SK-N-SH treated with all-trans-retinoic acid at 6 μM for 48 hours (cell line): ENCODE data around the gene RHBDD1.

Source experiments
- ATAC-seq: fragments of 200-7000 bp; cut with Tn5 transposase; 3 replicates; pipeline ENCODE4 v1.9.1; 2020; ENCODE audit warnings: mild to moderate bottlenecking, moderate library complexity
- ARNTL ChIP-seq: fragments of 450-650 bp; formaldehyde crosslinking; IDR thresholded peaks from 2 replicates; pipeline ENCODE4 v1.5.0; 2020; ENCODE audit warnings: low read depth, mild to moderate bottlenecking, moderate library complexity, borderline replicate concordance
- BACH2 ChIP-seq: fragments of 250-450 bp; sonication (Bioruptor Pico); IDR thresholded peaks from 2 replicates; pipeline ENCODE4 v1.9.0; 2021; ENCODE audit warnings: mild to moderate bottlenecking, borderline replicate concordance
- CSDC2 ChIP-seq: fragments of 250-450 bp; sonication (Bioruptor Pico); IDR thresholded peaks from 2 replicates; pipeline ENCODE4 v1.5.0; 2020; ENCODE audit warnings: mild to moderate bottlenecking, moderate library complexity
- ESRRG ChIP-seq: fragments of 250-450 bp; sonication (Bioruptor Pico); IDR thresholded peaks from 2 replicates; pipeline ENCODE4 v1.6.1; 2021; ENCODE audit warnings: mild to moderate bottlenecking
- ISL1 ChIP-seq: fragments of 250-450 bp; sonication (Bioruptor Pico); IDR thresholded peaks from 2 replicates; pipeline ENCODE4 v2.1.2; 2022; ENCODE audit warnings: mild to moderate bottlenecking, moderate library complexity
- PPARA ChIP-seq: fragments of 250-450 bp; sonication (Bioruptor Pico); IDR thresholded peaks from 2 replicates; pipeline ENCODE4 v1.5.0; 2020; ENCODE audit warnings: mild to moderate bottlenecking, borderline replicate concordance
- RARB ChIP-seq: fragments of 250-450 bp; sonication (Bioruptor Pico); IDR thresholded peaks from 2 replicates; pipeline ENCODE4 v1.8.0; 2021; ENCODE audit warnings: mild to moderate bottlenecking, moderate library complexity
- SNAI2 ChIP-seq: fragments of 250-450 bp; sonication (Bioruptor Pico); IDR thresholded peaks from 2 replicates; pipeline ENCODE4 v1.5.0; 2020; ENCODE audit warnings: mild to moderate bottlenecking, moderate library complexity
- TCF4 ChIP-seq: fragments of 250-450 bp; sonication (Bioruptor Pico); IDR thresholded peaks from 2 replicates; pipeline ENCODE4 v1.8.0; 2021; ENCODE audit warnings: mild to moderate bottlenecking, moderate library complexity, borderline replicate concordance
- TOX ChIP-seq: fragments of 250-450 bp; sonication (Bioruptor Pico); IDR thresholded peaks from 2 replicates; pipeline ENCODE4 v1.8.0; 2021; ENCODE audit warnings: mild to moderate bottlenecking, moderate library complexity, borderline replicate concordance
- ZC3H10 ChIP-seq: fragments of 250-450 bp; sonication (Bioruptor Pico); IDR thresholded peaks from 2 replicates; pipeline ENCODE4 v1.5.1; 2021; ENCODE audit warnings: mild to moderate bottlenecking, moderate library complexity
- ZFP3 ChIP-seq: fragments of 250-450 bp; sonication (Bioruptor Pico); IDR thresholded peaks from 2 replicates; pipeline ENCODE4 v1.5.0; 2020; ENCODE audit warnings: mild to moderate bottlenecking, moderate library complexity
- ZFP30 ChIP-seq: fragments of 450-650 bp; formaldehyde crosslinking; IDR thresholded peaks from 2 replicates; pipeline ENCODE4 v1.5.0; 2022; ENCODE audit warnings: mild to moderate bottlenecking, moderate library complexity
- ZNF565 ChIP-seq: fragments of 450-650 bp; formaldehyde crosslinking; conservative IDR thresholded peaks from 2 replicates; pipeline ENCODE4 v1.5.0; 2020; ENCODE audit warnings: low read depth, mild to moderate bottlenecking, moderate library complexity
- ZNF70 ChIP-seq: fragments of 450-650 bp; formaldehyde crosslinking; IDR thresholded peaks from 2 replicates; pipeline ENCODE4 v1.5.0; 2020; ENCODE audit warnings: mild to moderate bottlenecking, moderate library complexity
- ZNF8 ChIP-seq: fragments of 450-650 bp; formaldehyde crosslinking; IDR thresholded peaks from 2 replicates; pipeline ENCODE4 v1.5.0; 2020; ENCODE audit warnings: mild to moderate bottlenecking, moderate library complexity
- TF ChIP-seq, protein P1 (sequence below): fragments of 250-450 bp; sonication (Bioruptor Pico); IDR thresholded peaks from 2 replicates; pipeline ENCODE4 v1.8.0; 2020; ENCODE audit warnings: mild to moderate bottlenecking, moderate library complexity, borderline replicate concordance
- TF ChIP-seq, protein P2 (sequence below): fragments of 250-450 bp; sonication (Bioruptor Pico); IDR thresholded peaks from 2 replicates; pipeline ENCODE4 v1.5.0; 2020; ENCODE audit warnings: mild to moderate bottlenecking, moderate library complexity
- TF ChIP-seq, protein P3 (sequence below): fragments of 250-450 bp; sonication (Bioruptor Pico); IDR thresholded peaks from 2 replicates; pipeline ENCODE4 v1.5.1; 2021; ENCODE audit warnings: mild to moderate bottlenecking, moderate library complexity
- TF ChIP-seq, protein P4 (sequence below): fragments of 250-450 bp; sonication (Bioruptor Pico); IDR thresholded peaks from 2 replicates; pipeline ENCODE4 v1.5.1; 2020; ENCODE audit warnings: low read depth, mild to moderate bottlenecking, moderate library complexity
- TF ChIP-seq, protein P5 (sequence below): fragments of 250-450 bp; sonication (Bioruptor Pico); IDR thresholded peaks from 2 replicates; pipeline ENCODE4 v1.8.0; 2021; ENCODE audit warnings: low read depth, mild to moderate bottlenecking, moderate library complexity, borderline replicate concordance

Gene RHBDD1

DNA sequence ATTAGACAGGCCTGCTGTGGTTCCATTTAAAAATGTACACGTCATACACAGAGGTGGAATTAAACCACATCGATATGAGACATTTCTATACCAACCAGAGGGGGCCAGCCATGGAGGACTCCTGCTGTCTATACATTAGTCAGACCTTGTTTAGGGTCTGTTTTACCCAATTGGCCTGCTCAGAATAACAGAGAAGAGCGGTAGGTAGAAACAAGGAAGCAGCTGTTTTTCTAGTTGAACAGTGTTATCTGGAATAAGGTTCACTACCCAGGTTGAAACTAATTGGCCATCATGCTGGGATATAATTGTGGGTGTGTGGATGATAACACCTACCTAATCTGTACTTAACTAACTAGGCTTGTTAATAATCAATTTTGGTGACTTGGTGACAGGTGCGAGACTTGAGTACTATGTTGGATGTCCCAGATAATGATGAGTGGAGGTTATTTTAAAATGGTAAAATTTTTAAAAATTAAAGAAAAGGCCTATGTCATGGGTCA, 47.5 kb downstream of the RHBDD1 start:
- TF ChIP-seq ZNF565 = no peak
- no peak for TF ChIP-seq CSDC2 (CRISPR knock-in tag)
- TF ChIP-seq RARB = no peak
- TF ChIP-seq BACH2 (CRISPR knock-in tag) = no peak
- no peak for TF ChIP-seq ZFP3 (CRISPR knock-in tag)
- no peak for TF ChIP-seq ZC3H10
- TF ChIP-seq ESRRG (CRISPR knock-in tag) = no peak
- TF ChIP-seq TCF4 = no peak
- no peak for TF ChIP-seq ZFP30 (CRISPR knock-in tag)
- no peak for TF ChIP-seq ISL1
- no peak for TF ChIP-seq ARNTL (CRISPR knock-in tag)
- TF ChIP-seq PPARA (CRISPR knock-in tag) = no peak
- TF ChIP-seq ZNF70 = no peak
- no peak for TF ChIP-seq SNAI2 (CRISPR knock-in tag)
- TF ChIP-seq, protein P1, sequence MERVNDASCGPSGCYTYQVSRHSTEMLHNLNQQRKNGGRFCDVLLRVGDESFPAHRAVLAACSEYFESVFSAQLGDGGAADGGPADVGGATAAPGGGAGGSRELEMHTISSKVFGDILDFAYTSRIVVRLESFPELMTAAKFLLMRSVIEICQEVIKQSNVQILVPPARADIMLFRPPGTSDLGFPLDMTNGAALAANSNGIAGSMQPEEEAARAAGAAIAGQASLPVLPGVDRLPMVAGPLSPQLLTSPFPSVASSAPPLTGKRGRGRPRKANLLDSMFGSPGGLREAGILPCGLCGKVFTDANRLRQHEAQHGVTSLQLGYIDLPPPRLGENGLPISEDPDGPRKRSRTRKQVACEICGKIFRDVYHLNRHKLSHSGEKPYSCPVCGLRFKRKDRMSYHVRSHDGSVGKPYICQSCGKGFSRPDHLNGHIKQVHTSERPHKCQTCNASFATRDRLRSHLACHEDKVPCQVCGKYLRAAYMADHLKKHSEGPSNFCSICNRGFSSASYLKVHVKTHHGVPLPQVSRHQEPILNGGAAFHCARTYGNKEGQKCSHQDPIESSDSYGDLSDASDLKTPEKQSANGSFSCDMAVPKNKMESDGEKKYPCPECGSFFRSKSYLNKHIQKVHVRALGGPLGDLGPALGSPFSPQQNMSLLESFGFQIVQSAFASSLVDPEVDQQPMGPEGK (CRISPR knock-in tag) = no peak
- no peak for ATAC-seq

DNA sequence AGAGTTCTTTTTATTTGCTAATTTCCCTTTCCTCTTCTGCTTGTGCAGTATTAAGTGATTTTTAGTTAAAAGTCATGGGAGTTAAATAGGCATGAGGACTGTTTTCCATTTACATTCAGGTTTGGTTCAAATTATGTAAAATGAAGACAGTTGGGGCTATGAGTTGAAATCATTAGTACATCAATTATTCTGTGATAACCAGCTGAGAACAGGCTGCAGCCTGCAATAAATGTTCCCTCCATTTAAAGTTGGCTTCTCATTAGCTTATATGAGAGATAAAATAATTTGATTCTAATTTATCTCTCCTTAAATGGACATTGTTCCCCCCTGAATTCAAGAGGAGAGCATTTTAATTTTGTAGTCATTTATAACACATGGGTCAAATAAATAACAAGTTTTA, 48.3 kb downstream of the RHBDD1 start:
- TF ChIP-seq ZC3H10 (no peak), RARB (no peak), TOX (CRISPR knock-in tag) (no peak), CSDC2 (CRISPR knock-in tag) (no peak), ISL1 (no peak), ESRRG (CRISPR knock-in tag) (no peak), SNAI2 (CRISPR knock-in tag) (no peak), TCF4 (no peak), ZFP3 (CRISPR knock-in tag) (no peak), ZNF70 (no peak), BACH2 (CRISPR knock-in tag) (no peak), ZNF8 (CRISPR knock-in tag) (no peak), PPARA (CRISPR knock-in tag) (no peak), ZFP30 (CRISPR knock-in tag) (no peak), ZNF565 (no peak)
- TF ChIP-seq, protein P2, sequence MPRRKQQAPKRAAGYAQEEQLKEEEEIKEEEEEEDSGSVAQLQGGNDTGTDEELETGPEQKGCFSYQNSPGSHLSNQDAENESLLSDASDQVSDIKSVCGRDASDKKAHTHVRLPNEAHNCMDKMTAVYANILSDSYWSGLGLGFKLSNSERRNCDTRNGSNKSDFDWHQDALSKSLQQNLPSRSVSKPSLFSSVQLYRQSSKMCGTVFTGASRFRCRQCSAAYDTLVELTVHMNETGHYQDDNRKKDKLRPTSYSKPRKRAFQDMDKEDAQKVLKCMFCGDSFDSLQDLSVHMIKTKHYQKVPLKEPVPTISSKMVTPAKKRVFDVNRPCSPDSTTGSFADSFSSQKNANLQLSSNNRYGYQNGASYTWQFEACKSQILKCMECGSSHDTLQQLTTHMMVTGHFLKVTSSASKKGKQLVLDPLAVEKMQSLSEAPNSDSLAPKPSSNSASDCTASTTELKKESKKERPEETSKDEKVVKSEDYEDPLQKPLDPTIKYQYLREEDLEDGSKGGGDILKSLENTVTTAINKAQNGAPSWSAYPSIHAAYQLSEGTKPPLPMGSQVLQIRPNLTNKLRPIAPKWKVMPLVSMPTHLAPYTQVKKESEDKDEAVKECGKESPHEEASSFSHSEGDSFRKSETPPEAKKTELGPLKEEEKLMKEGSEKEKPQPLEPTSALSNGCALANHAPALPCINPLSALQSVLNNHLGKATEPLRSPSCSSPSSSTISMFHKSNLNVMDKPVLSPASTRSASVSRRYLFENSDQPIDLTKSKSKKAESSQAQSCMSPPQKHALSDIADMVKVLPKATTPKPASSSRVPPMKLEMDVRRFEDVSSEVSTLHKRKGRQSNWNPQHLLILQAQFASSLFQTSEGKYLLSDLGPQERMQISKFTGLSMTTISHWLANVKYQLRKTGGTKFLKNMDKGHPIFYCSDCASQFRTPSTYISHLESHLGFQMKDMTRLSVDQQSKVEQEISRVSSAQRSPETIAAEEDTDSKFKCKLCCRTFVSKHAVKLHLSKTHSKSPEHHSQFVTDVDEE (CRISPR knock-in tag) = no peak
- TF ChIP-seq, protein P1 (CRISPR knock-in tag) = no peak
- TF ChIP-seq, protein P3, sequence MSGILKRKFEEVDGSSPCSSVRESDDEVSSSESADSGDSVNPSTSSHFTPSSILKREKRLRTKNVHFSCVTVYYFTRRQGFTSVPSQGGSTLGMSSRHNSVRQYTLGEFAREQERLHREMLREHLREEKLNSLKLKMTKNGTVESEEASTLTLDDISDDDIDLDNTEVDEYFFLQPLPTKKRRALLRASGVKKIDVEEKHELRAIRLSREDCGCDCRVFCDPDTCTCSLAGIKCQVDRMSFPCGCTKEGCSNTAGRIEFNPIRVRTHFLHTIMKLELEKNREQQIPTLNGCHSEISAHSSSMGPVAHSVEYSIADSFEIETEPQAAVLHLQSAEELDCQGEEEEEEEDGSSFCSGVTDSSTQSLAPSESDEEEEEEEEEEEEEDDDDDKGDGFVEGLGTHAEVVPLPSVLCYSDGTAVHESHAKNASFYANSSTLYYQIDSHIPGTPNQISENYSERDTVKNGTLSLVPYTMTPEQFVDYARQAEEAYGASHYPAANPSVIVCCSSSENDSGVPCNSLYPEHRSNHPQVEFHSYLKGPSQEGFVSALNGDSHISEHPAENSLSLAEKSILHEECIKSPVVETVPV (CRISPR knock-in tag) = no peak
- TF ChIP-seq, protein P4, sequence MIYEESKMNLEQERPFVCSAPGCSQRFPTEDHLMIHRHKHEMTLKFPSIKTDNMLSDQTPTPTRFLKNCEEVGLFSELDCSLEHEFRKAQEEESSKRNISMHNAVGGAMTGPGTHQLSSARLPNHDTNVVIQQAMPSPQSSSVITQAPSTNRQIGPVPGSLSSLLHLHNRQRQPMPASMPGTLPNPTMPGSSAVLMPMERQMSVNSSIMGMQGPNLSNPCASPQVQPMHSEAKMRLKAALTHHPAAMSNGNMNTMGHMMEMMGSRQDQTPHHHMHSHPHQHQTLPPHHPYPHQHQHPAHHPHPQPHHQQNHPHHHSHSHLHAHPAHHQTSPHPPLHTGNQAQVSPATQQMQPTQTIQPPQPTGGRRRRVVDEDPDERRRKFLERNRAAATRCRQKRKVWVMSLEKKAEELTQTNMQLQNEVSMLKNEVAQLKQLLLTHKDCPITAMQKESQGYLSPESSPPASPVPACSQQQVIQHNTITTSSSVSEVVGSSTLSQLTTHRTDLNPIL (CRISPR knock-in tag) = no peak
- TF ChIP-seq, protein P5, sequence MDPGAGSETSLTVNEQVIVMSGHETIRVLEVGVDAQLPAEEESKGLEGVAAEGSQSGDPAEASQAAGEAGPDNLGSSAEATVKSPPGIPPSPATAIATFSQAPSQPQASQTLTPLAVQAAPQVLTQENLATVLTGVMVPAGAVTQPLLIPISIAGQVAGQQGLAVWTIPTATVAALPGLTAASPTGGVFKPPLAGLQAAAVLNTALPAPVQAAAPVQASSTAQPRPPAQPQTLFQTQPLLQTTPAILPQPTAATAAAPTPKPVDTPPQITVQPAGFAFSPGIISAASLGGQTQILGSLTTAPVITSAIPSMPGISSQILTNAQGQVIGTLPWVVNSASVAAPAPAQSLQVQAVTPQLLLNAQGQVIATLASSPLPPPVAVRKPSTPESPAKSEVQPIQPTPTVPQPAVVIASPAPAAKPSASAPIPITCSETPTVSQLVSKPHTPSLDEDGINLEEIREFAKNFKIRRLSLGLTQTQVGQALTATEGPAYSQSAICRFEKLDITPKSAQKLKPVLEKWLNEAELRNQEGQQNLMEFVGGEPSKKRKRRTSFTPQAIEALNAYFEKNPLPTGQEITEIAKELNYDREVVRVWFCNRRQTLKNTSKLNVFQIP (CRISPR knock-in tag) = no peak

More for the DNA sequence above, 48.3 kb downstream of the RHBDD1 start:
- no peak for ATAC-seq
